ENCODE measurements around the gene CENPK. TPM values are rescaled to one million over a fixed set of nuclear protein-coding genes. Genes with fewer than 3 reads are reported as not detected.
A peak's percentile ranks its signal among the peaks of the same experiment; 100 is the strongest.

CENPK gene
- total and polyA plus RNA-seq, 9 of the 15 experiments (the other 6 are each of a cell fraction or from before 2014, with no cell fraction given) = 30.8 to 134 (median 69.0) TPM

DNA sequence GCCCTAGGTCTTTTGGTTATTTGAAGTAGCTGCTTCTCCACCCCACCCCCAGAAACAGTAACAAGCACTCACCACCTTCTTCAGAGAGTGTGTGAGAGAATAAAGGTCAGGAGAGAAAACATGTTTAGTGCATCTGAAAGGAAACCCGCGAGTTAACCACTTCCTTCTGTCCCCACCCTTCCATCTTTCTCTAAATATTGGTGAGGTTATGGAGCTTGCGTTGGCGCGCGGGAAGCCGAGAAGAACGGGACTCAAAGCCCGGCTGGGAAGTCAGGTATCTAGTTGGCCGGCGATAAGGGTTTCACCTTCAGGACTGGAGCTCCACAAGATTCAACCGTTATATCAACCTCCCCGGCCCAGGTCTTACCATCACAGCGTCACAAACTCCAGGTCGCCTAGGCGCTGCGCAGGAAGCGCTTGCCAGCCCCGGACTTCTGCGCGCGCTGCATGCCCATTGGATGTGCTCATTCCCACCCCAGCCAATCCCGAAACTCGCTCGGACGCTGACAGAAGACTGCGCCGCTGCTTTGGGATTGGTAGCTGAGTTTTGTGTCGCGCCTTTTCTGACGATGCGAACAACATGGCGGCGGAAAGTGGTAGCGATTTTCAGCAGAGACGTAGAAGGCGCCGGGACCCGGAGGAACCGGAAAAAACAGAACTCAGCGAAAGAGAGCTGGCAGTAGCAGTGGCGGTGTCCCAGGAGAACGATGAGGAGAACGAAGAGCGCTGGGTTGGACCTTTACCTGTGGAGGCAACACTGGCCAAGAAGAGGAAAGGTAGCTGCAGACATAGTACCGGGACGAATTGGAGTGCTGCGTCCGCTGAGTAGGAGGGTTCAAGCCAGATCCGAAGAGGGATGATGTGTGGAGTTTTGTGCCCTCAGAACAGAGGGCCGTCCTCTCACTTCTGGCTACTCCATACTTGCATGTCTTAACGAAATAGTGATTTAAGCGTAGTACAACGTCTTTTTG, at the start of gene CENPK, which contains the start of gene PPWD1 (continued):
- TF ChIP-seq NR2F6 (CRISPR knock-in tag; IDR thresholded peaks at IDR 0.05) (no peak), RBM39 (optimal IDR thresholded peaks at IDR 0.05; ENCODE audit: low read depth, low read length) (peak; percentile 39), BRD4 (IDR thresholded peaks at IDR 0.05) (no peak), RBM25 (IDR thresholded peaks at IDR 0.05; ENCODE audit: low read depth, low read length, severe bottlenecking) (peak; percentile 77), MAFK (IDR thresholded peaks at IDR 0.05; ENCODE audit: low read length) (no peak), SIN3A (IDR thresholded peaks at IDR 0.05; ENCODE audit: borderline replicate concordance in 2 of 2, control insufficient read depth in 1 of 2, low read depth in 2 of 2, low read length in 2 of 2) (peak in 1 of 2 experiments; percentile 47; a peak in 1 of 4 replicates), ZC3H4 (CRISPR knock-in tag; IDR thresholded peaks at IDR 0.05; ENCODE audit: borderline replicate concordance) (no peak), DMBX1 (CRISPR knock-in tag; IDR thresholded peaks at IDR 0.05; ENCODE audit: borderline replicate concordance) (no peak), SETDB1 (IDR thresholded peaks at IDR 0.05; ENCODE audit: low read length) (no peak), ZSCAN29 (IDR thresholded peaks at IDR 0.05) (0 out of 2 replicates have a peak, but pooled peaks have one; percentile 55), CHCHD3 (CRISPR knock-in tag; IDR thresholded peaks at IDR 0.05) (0 out of 2 replicates have a peak, but pooled peaks have one; percentile 21), HDAC6 (IDR thresholded peaks at IDR 0.05; ENCODE audit: low read depth, low read length) (no peak), ZNF778 (CRISPR knock-in tag; IDR thresholded peaks at IDR 0.05) (no peak), ZNF77 (CRISPR knock-in tag; IDR thresholded peaks at IDR 0.05) (no peak), ZFX (CRISPR knock-in tag; IDR thresholded peaks at IDR 0.05) (peak; percentile 58), ELF4 (CRISPR knock-in tag; IDR thresholded peaks at IDR 0.05) (peak; percentile 65; the same call in 1 of the 2 replicates), RBBP5 (IDR thresholded peaks at IDR 0.05; ENCODE audit: borderline replicate concordance, insufficient read depth, low read length, poor library complexity, severe bottlenecking) (peak; percentile 94), SP1 (CRISPR knock-in tag; IDR thresholded peaks at IDR 0.05) (peak; percentile 80), ARID2 (IDR thresholded peaks at IDR 0.05) (no peak), ZNF224 (CRISPR knock-in tag; IDR thresholded peaks at IDR 0.05) (no peak), MECOM (CRISPR knock-in tag; IDR thresholded peaks at IDR 0.05) (peak; percentile 34; the same call in 1 of the 2 replicates), MBD2 (IDR thresholded peaks at IDR 0.05; ENCODE audit: borderline replicate concordance, low read depth) (peak; percentile 95), ZNF263 (CRISPR knock-in tag; IDR thresholded peaks at IDR 0.05; ENCODE audit: borderline replicate concordance) (peak; percentile 27; the same call in 1 of the 2 replicates)
- TF ChIP-seq, protein P1, sequence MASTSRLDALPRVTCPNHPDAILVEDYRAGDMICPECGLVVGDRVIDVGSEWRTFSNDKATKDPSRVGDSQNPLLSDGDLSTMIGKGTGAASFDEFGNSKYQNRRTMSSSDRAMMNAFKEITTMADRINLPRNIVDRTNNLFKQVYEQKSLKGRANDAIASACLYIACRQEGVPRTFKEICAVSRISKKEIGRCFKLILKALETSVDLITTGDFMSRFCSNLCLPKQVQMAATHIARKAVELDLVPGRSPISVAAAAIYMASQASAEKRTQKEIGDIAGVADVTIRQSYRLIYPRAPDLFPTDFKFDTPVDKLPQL (IDR thresholded peaks at IDR 0.05; ENCODE audit: extremely low read depth, insufficient read length) = no peak
- TF ChIP-seq, protein P2, sequence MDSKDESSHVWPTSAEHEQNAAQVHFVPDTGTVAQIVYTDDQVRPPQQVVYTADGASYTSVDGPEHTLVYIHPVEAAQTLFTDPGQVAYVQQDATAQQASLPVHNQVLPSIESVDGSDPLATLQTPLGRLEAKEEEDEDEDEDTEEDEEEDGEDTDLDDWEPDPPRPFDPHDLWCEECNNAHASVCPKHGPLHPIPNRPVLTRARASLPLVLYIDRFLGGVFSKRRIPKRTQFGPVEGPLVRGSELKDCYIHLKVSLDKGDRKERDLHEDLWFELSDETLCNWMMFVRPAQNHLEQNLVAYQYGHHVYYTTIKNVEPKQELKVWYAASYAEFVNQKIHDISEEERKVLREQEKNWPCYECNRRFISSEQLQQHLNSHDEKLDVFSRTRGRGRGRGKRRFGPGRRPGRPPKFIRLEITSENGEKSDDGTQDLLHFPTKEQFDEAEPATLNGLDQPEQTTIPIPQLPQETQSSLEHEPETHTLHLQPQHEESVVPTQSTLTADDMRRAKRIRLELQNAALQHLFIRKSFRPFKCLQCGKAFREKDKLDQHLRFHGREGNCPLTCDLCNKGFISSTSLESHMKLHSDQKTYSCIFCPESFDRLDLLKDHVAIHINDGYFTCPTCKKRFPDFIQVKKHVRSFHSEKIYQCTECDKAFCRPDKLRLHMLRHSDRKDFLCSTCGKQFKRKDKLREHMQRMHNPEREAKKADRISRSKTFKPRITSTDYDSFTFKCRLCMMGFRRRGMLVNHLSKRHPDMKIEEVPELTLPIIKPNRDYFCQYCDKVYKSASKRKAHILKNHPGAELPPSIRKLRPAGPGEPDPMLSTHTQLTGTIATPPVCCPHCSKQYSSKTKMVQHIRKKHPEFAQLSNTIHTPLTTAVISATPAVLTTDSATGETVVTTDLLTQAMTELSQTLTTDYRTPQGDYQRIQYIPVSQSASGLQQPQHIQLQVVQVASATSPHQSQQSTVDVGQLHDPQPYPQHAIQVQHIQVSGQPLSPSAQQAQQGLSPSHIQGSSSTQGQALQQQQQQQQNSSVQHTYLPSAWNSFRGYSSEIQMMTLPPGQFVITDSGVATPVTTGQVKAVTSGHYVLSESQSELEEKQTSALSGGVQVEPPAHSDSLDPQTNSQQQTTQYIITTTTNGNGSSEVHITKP (IDR thresholded peaks at IDR 0.05; ENCODE audit: partially characterized antibody) = peak; percentile 3

Data from K562 (cell line).